HepG2 (cell line): ENCODE data around the gene PFN1. TPM values are rescaled to one million over a fixed set of nuclear protein-coding genes. Genes with fewer than 3 reads are reported as not detected.
A peak's percentile ranks its signal among the peaks of the same experiment; 100 is the strongest.

ENCODE experiments used
- CREM ChIP-seq, 2 experiments: sonication (generic) in 1 of 2; formaldehyde crosslinking in 1 of 2; IDR thresholded peaks; 2 replicates each; pipeline versions ENCODE4 v1.4.0 to v1.6.1; 2016 to 2020; ENCODE audit warnings: antibody characterized with exemption in 1 of 2, mild to moderate bottlenecking in 1 of 2, missing genetic modification reagents in 1 of 2
- HNRNPK ChIP-seq: fragments of 200-400 bp; formaldehyde crosslinking; IDR thresholded peaks from 2 replicates; pipeline ENCODE4 v1.6.1; 2018; ENCODE audit warnings: low read length, low read depth, moderate library complexity, mild to moderate bottlenecking; ENCODE audit not compliant: poor library complexity, severe bottlenecking
- HOXD1 ChIP-seq: sonication (generic); formaldehyde crosslinking; IDR thresholded peaks from 2 replicates; pipeline ENCODE4 v1.5.0; 2020; ENCODE audit warnings: missing genetic modification reagents
- MTF2 ChIP-seq: sonication (generic); formaldehyde crosslinking; IDR thresholded peaks from 2 replicates; pipeline ENCODE4 v1.5.0; 2020; ENCODE audit warnings: missing genetic modification reagents, borderline replicate concordance
- NFATC3 ChIP-seq: sonication (generic); formaldehyde crosslinking; IDR thresholded peaks from 2 replicates; pipeline ENCODE4 v1.5.1; 2020; ENCODE audit warnings: mild to moderate bottlenecking, missing genetic modification reagents
- PCBP1 ChIP-seq: fragments of 200-400 bp; formaldehyde crosslinking; IDR thresholded peaks from 2 replicates; pipeline ENCODE4 v1.6.1; 2017; ENCODE audit warnings: mild to moderate bottlenecking, low read depth, low read length, borderline replicate concordance
- POLR2A ChIP-seq, 2 experiments: IDR thresholded peaks; 2 replicates each; pipeline ENCODE4 v1.6.1; 2011; ENCODE audit warnings: low read depth in 2 of 2, low read length in 2 of 2, mild to moderate bottlenecking in 1 of 2, moderate library complexity in 1 of 2; ENCODE audit not compliant: insufficient read depth in 1 of 2
- POLR2G ChIP-seq: fragments of 200-400 bp; formaldehyde crosslinking; IDR thresholded peaks from 2 replicates; pipeline ENCODE4 v1.6.1; 2018; ENCODE audit warnings: mild to moderate bottlenecking, low read depth, low read length, moderate library complexity
- RBFOX2 ChIP-seq: fragments of 200-400 bp; formaldehyde crosslinking; IDR thresholded peaks from 2 replicates; pipeline ENCODE4 v1.6.1; 2017; ENCODE audit warnings: low read depth, mild to moderate bottlenecking, low read length
- REL ChIP-seq: sonication (generic); formaldehyde crosslinking; conservative IDR thresholded peaks from 2 replicates; pipeline ENCODE4 v1.8.0; 2022; ENCODE audit warnings: mild to moderate bottlenecking, missing genetic modification reagents, moderate library complexity
- SAP130 ChIP-seq: IDR thresholded peaks from 2 replicates; pipeline ENCODE4 v1.6.1; 2016; ENCODE audit warnings: low read depth
- SMAD3 ChIP-seq: sonication (generic); formaldehyde crosslinking; IDR thresholded peaks from 2 replicates; pipeline ENCODE4 v1.4.0; 2020; ENCODE audit warnings: missing genetic modification reagents
- SOX6 ChIP-seq, 2 experiments: fragments of 450-650 bp in 1 of 2; sonication (generic) in 1 of 2; formaldehyde crosslinking in 1 of 2; IDR thresholded peaks; 2 replicates each; pipeline versions ENCODE4 v1.4.0 to v1.6.1; 2017 to 2020; ENCODE audit warnings: antibody characterized with exemption in 1 of 2, mild to moderate bottlenecking in 1 of 2, missing genetic modification reagents in 1 of 2
- SRY ChIP-seq: sonication (generic); formaldehyde crosslinking; IDR thresholded peaks from 2 replicates; pipeline ENCODE4 v1.8.0; 2022; ENCODE audit warnings: mild to moderate bottlenecking, missing genetic modification reagents
- ZBTB39 ChIP-seq: sonication (generic); formaldehyde crosslinking; IDR thresholded peaks from 2 replicates; pipeline ENCODE4 v1.5.0; 2020; ENCODE audit warnings: missing genetic modification reagents
- ZFY ChIP-seq: sonication (generic); formaldehyde crosslinking; IDR thresholded peaks from 2 replicates; pipeline ENCODE4 v1.4.0; 2020; ENCODE audit warnings: missing genetic modification reagents
- ZKSCAN8 ChIP-seq: IDR thresholded peaks from 2 replicates; pipeline ENCODE4 v1.6.1; 2016; ENCODE audit warnings: borderline replicate concordance, missing genetic modification reagents, missing compliant biosample characterization
- ZNF619 ChIP-seq: sonication (generic); formaldehyde crosslinking; IDR thresholded peaks from 2 replicates; pipeline ENCODE4 v1.4.0; 2020; ENCODE audit warnings: mild to moderate bottlenecking, missing genetic modification reagents
- ZNF709 ChIP-seq: sonication (generic); formaldehyde crosslinking; IDR thresholded peaks from 2 replicates; pipeline ENCODE4 v1.5.0; 2020; ENCODE audit warnings: mild to moderate bottlenecking, missing genetic modification reagents
- polyA plus RNA-seq, 8 experiments: library from polyadenylated mRNA; depleted of rRNA in 3 of 8; stranded (reverse) in 7 of 8; unstranded in 1 of 8; fragments of >200 nt; fragmentation: Illumina TruSeq in 4 of 8; extraction: Trizol in 4 of 8; gene quantifications; 2 replicates each; pipeline versions ENCODE4 v1.2.1 to v1.2.3, GENCODE V29; 2011 to 2016; ENCODE audit warnings: low read depth in 4 of 8, missing spikeins in 1 of 8, mixed read lengths in 1 of 8; ENCODE audit not compliant: insufficient read depth in 1 of 8
- total RNA-seq, 5 experiments: library from RNA; depleted of rRNA; stranded (reverse); fragments of >200 nt; fragmentation: Illumina TruSeq; extraction: Trizol; gene quantifications; 2 replicates each; pipeline ENCODE4 v1.2.3, GENCODE V29; 2016; ENCODE audit warnings: low read depth in 1 of 5
- TF ChIP-seq, protein P1 (sequence below): sonication (generic); formaldehyde crosslinking; IDR thresholded peaks from 2 replicates; pipeline ENCODE4 v1.5.1; 2020; ENCODE audit warnings: mild to moderate bottlenecking, missing genetic modification reagents, moderate library complexity
- TF ChIP-seq, protein P2 (sequence below): sonication (generic); formaldehyde crosslinking; IDR thresholded peaks from 2 replicates; pipeline ENCODE4 v1.4.0; 2020; ENCODE audit warnings: mild to moderate bottlenecking, missing genetic modification reagents

The PFN1 gene
- total and polyA plus RNA-seq, 2 of the 13 experiments (the other 11 are each of a cell fraction or from before 2014, with no cell fraction given) = 494 to 613 TPM

- TF ChIP-seq, protein P1, sequence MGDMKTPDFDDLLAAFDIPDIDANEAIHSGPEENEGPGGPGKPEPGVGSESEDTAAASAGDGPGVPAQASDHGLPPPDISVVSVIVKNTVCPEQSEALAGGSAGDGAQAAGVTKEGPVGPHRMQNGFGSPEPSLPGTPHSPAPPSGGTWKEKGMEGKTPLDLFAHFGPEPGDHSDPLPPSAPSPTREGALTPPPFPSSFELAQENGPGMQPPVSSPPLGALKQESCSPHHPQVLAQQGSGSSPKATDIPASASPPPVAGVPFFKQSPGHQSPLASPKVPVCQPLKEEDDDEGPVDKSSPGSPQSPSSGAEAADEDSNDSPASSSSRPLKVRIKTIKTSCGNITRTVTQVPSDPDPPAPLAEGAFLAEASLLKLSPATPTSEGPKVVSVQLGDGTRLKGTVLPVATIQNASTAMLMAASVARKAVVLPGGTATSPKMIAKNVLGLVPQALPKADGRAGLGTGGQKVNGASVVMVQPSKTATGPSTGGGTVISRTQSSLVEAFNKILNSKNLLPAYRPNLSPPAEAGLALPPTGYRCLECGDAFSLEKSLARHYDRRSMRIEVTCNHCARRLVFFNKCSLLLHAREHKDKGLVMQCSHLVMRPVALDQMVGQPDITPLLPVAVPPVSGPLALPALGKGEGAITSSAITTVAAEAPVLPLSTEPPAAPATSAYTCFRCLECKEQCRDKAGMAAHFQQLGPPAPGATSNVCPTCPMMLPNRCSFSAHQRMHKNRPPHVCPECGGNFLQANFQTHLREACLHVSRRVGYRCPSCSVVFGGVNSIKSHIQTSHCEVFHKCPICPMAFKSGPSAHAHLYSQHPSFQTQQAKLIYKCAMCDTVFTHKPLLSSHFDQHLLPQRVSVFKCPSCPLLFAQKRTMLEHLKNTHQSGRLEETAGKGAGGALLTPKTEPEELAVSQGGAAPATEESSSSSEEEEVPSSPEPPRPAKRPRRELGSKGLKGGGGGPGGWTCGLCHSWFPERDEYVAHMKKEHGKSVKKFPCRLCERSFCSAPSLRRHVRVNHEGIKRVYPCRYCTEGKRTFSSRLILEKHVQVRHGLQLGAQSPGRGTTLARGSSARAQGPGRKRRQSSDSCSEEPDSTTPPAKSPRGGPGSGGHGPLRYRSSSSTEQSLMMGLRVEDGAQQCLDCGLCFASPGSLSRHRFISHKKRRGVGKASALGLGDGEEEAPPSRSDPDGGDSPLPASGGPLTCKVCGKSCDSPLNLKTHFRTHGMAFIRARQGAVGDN (CRISPR knock-in tag) = peak; percentile 53
- 0 out of 2 replicates have a peak, but pooled peaks have one; percentile 20 for TF ChIP-seq SMAD3
- TF ChIP-seq REL (CRISPR knock-in tag) = 0 out of 2 replicates have a peak, but pooled peaks have one; percentile 16
- TF ChIP-seq POLR2G = peak; percentile 34
- TF ChIP-seq NFATC3 (CRISPR knock-in tag) = 0 out of 2 replicates have a peak, but pooled peaks have one; percentile 45
- no peak for TF ChIP-seq ZKSCAN8
- peak; percentile 81; the same call in 1 of the 2 replicates for TF ChIP-seq PCBP1
- peak; percentile 81; the same call in 1 of the 2 replicates for TF ChIP-seq RBFOX2
- peak; percentile 54; the same call in 1 of the 2 replicates for TF ChIP-seq ZBTB39
- TF ChIP-seq SRY (CRISPR knock-in tag) = no peak
- TF ChIP-seq SOX6 (IDR thresholded peaks at IDR 0.05) = no peak
- TF ChIP-seq SOX6 (CRISPR knock-in tag; IDR thresholded peaks at IDR 0.05) = peak; percentile 54
- TF ChIP-seq, protein P2, sequence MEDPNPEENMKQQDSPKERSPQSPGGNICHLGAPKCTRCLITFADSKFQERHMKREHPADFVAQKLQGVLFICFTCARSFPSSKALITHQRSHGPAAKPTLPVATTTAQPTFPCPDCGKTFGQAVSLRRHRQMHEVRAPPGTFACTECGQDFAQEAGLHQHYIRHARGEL (CRISPR knock-in tag) = no peak
- no peak for TF ChIP-seq CREM (IDR thresholded peaks at IDR 0.05)
- no peak for TF ChIP-seq CREM (CRISPR knock-in tag; IDR thresholded peaks at IDR 0.05)
- TF ChIP-seq SAP130 (CRISPR knock-in tag) = peak; percentile 40; the same call in 1 of the 2 replicates
- TF ChIP-seq POLR2A (IDR thresholded peaks at IDR 0.05; ENCODE audit: insufficient read depth in 1 of 2, low read depth in 2 of 2, low read length in 2 of 2) = peak in 1 of 2 experiments; percentile 67; a peak in 3 of 4 replicates
- TF ChIP-seq ZNF709 (CRISPR knock-in tag) = 0 out of 2 replicates have a peak, but pooled peaks have one; percentile 9
- TF ChIP-seq MTF2 (CRISPR knock-in tag) = peak; percentile 73; the same call in 1 of the 2 replicates
- TF ChIP-seq ZNF619 = 0 out of 2 replicates have a peak, but pooled peaks have one; percentile 15
- peak; percentile 7 for TF ChIP-seq HNRNPK
- TF ChIP-seq ZFY (CRISPR knock-in tag) = peak; percentile 51
- 0 out of 2 replicates have a peak, but pooled peaks have one; percentile 17 for TF ChIP-seq HOXD1 (CRISPR knock-in tag)
Observed at GRCh38 chr17:4950075-4950745, 1.9 kb upstream of the PFN1 start (continued).
